Measurements from ENCODE around the gene ZNF425.
A peak's percentile ranks its signal among the peaks of the same experiment; 100 is the strongest.
"Not testable (repeated sequence)": the region's sequence is repeated elsewhere in the genome, so short reads cannot be mapped to it uniquely, and the experiment has no call there.

Gene ZNF425

GRCh38 chr7:149071641-149072437, 54.3 kb downstream of the ZNF425 start:
- peak in 3 of 4 experiments; percentile 7 to 31 (median 17) for DNase-seq

DNA sequence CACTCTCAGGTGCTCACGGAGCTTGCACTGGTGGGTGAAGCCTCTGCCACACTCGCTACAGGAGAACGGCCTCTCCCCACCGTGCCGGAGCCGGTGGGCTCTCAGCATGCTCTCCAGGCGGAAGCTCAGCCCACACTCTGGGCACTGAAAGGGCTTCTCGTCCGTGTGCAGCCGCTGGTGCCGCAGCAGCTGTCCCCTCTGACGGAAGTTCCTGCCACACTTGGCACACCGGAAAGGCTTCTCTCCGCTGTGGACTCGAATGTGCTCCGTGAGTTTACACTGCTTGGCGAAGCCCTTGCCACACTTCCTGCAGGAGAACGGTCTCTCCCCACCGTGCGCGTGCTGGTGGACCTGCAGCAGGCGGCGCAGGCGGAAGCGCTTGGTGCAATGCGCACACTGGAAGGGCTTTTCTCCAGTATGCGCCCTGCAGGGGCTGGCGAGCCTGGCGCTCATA, 54.9 kb downstream of the ZNF425 start:
- no peak for DNase-seq

GRCh38 chr7:149070372-149071125, 55.6 kb downstream of the ZNF425 start:
- DNase-seq, result no peak

DNA sequence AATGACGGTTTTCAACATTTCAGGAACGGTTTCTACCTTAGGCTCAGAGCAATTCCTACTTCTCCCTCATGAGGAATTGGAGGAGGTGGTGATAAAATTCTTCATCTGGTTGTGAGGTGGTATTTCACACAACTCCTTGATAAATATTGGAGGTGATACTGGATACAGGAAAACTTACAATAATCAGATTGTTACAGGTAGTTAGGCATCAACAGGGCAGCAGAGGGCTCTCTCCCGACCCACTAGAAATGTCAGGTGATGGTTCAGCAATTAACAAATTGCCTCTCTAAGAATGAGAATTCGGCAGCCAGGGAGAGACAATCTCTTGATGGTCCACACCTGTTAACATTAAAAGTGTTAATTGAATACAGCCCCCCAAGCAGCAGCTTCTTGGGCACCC, 58.3 kb downstream of the ZNF425 start:
- DNase-seq, result no peak

DNA sequence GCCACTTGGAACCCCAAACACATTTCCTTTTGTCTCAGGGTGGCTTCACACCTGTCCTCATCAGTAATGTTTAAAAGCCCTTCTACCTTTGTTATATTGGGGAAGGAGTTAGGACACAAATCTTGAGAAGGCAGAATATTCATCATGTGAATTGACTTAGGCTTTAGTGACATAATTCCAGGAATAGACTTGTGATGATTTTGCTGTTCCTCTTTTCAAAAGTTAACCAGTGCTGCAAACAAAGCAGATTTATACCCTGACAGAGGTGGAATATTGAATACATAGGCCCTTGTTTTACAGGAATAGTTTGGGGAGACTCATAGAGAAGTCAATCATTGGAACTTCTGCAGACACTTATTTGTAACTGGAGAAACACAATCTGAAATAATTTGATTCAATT, 62.6 kb downstream of the ZNF425 start:
- DNase-seq, result no peak

GRCh38 chr7:149062217-149062899, 63.8 kb downstream of the ZNF425 start:
- not testable (repeated sequence) for DNase-seq

DNA sequence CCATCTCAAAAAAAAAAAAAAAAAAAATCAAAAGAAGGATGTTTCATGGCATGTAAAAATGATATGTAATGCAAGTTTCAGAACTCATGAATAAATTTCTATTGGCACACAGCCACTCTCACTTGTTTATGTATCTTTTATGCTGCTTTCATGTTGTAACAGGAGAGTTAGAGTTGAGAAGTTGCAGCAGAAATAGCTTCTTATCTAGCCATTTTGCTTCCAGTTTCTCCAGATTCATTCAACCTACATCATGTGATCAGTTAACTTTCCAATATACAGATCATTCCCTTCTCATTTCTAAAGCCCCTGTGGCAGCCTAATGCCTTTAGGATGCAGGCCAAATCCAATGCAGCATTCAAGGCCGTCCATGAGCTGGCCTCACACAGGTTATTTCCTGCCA, 66.0 kb downstream of the ZNF425 start:
- DNase-seq, result no peak

- no peak for DNase-seq
Measured at GRCh38 chr7:149053885-149054284, 72.2 kb downstream of the ZNF425 start.

DNA sequence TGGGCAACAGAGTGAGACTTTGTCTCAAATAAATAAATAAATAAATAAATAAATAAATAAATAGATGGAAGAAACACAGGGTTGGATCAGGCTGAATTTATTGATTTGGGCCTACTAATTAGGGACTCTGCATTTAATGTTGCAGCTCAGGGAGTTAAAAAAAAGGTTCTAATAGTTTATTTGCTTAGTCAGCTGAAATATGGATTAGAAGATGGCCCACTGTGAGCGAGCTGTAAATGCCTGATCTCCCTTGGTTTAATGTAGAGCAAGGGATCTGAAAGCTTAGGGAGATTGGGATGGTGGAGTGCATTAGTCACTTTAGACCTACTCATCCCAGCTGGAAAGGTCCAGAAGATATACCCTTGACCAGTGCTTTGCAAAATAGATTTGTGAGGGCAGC, 72.7 kb downstream of the ZNF425 start:
- DNase-seq, result no peak

All from activated CD4-positive, CD25-positive, alpha-beta regulatory T cell (primary cell).